HG02571 (cell line): Measurements from ENCODE around the gene RNF223.
"Not testable (repeated sequence)": the region's sequence is repeated elsewhere in the genome, so short reads cannot be mapped to it uniquely, and the experiment has no call there.

Experiments used
- ATAC-seq: cut with Tn5 transposase; IDR thresholded peaks from one replicate; pipeline ENCODE4 v1.9.1; 2021; ENCODE audit warnings: mild to moderate bottlenecking, moderate library complexity; ENCODE audit not compliant: unreplicated experiment

Gene RNF223

DNA sequence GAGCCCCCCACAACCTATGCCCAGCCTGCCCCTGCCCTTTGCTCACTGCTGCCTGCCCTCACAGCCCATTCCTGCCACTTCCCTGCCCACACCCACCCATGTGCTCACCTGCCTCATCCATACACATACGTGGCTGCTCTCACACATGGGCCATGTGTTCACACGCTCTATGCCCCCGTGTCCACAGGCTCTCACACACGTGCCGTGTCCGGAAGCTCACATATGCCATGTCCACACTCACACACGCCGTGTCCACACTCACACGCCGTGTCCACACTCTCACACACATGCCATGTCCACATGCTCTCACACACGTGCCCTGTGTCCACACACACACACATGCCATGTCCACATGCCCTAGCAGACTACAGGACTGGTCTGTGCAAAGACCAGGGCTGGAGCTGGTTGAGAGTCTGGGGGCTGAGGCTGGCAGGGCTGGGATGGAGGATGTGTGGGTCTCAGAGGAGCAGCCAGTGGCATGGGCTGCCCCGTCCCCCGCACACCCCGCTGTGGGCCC, 583 bp upstream of the RNF223 start:
- ATAC-seq = no peak

DNA sequence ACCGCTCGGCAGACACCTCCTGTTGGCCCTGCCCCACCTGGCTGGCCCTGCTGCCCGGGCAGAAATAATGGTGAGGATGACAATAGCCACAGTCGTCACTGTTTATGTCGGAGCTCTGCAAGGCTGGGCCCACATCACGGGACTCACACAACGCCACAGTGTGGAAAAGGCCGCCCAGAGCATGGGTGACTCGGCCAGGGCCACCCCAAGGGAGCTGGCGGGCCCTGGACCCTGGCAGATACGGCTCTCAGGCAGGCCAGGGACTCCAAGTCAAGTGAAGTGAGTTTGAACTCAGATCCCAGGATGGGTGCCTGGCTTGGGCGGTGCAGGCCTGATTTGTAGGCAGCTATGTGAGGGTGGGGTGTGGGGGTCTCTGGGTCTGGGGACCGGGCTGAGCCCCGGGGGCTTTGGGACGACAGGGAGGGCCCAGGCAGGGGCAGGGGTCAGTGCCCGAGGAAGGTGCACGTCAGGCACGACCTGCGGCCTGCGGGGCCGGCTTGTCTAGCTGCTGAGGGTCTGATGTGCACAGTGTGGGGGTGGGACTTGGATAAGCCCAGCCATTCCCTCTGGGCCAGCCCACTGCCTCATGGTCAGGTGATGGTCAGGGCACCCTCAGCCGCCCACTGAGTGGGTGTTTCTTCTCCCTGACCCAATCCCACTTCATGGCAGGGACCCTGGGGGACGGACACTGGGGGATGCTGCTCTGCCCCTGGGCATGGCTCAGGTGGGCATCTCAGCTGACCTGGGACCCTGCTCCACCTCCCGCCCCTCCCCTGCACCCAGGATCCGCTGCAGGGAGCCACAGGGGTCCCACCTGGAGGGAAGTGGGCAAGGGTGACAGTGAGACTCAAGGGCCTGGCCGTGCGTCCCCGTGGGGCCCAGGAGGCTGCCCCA, 1.0 kb downstream of the RNF223 start:
- ATAC-seq = no peak

DNA sequence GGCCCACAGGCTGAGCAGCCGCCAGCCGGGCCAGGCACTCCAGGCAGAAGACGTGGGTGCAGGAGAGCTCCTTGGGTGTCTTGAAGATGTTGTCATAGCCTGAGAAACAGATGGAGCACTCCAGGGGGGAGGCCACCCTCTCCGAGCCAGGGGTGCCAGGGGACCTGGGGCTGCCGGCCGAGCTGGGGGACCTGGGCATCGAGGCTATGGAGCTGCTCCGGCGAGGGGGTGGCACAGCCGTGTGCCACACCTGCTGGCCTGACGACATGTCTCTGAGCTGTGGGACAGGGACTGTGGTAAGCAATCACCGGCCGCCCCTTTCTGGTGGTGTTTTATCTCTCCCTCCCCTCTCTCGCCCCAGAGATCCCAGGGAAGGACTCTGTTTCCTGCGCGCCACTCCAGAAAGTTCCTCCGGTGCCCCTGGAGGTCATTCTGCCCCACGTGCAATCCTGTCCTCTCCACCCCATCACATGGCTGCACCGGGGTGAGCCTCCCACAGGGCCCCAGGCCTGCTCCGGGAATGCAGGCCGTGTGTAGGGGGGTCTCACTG, 1.7 kb downstream of the RNF223 start:
- no peak for ATAC-seq

DNA sequence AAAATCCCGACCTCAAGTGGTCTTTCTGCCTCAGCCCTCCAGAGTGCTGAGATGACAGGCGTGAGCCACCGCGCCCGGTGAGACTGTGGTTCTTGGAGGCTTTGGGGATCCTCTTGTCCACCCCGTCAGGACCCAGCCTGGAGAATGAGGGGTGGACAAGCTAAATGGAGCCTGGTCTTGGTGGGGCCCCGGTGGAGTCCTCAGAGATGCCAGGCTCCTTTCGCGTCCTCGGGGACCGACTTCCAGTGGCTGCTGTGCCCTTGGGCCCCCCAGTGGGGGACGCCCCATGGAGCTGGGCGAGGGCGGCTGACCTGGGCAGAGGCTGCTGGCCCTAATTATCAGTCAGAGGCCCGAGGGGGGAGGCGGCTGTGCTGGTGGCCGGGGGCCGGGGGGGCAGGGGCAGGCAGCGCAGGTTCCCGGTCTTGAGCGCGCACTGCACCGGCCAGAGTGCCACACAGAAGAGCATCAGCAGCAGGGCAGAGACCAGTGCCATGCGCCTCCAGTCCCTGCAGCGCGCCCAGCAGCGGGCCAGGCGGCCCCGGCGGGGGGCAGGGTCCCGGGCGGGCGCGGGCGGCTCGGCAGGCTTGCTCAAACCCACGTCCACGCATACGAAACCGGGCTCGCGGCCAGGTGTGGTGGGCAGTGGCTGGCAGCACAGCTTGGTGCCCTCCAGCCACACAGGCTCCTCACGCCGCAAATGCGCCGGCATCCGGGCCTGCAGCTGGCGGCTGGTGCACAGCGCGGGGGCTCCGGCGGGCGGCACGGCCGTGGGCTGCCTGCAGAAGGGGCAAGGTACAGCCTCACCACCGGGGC, 2.4 kb downstream of the RNF223 start:
- ATAC-seq = no peak

DNA sequence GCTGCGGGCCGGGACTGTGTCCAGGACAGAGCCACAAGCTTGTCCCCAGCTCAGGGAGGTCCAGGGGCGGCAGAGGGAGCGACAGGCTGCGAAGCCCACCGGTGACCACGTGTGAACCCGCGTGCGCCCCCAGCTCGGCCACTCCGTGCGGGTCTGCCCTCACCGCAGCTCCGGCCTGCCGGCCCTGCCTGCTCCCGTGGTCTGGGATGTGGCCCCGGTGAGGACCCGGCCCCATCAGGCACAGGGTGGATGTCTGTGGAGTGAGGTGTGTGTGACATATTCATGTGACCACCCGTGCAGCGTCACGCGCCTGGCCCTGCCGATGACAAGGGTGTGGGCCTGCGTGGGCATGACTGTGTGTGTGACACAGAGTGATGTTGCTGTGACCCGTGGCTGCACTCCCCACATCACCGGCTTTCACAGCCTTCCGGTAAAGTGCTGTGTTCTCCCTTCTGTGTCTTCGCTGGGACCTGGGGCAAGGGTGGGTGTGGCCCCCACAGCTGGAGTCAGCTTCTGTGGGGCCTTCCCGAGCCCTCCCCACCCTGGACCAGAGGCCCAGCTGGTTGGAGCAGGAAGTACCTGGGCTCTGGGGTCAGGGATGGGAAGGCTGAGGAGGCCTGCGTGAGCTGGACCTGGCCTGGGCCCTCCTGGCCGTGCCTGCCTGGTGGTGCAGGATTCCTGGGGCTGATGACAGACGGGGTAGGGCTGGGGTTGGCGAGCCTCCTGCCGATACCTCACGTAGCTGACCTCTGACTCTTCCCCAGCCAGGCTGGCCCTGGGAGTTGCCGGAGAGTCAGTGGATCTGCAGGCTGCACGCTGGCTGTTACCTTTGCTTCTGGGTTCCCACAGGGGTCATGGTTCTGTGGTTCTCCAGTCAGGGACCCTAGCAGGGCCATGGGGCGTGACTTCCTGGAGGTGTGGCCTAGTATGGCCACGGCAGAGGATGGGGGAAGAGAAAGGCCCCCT, 4.1 kb downstream of the RNF223 start:
- ATAC-seq = no peak

DNA sequence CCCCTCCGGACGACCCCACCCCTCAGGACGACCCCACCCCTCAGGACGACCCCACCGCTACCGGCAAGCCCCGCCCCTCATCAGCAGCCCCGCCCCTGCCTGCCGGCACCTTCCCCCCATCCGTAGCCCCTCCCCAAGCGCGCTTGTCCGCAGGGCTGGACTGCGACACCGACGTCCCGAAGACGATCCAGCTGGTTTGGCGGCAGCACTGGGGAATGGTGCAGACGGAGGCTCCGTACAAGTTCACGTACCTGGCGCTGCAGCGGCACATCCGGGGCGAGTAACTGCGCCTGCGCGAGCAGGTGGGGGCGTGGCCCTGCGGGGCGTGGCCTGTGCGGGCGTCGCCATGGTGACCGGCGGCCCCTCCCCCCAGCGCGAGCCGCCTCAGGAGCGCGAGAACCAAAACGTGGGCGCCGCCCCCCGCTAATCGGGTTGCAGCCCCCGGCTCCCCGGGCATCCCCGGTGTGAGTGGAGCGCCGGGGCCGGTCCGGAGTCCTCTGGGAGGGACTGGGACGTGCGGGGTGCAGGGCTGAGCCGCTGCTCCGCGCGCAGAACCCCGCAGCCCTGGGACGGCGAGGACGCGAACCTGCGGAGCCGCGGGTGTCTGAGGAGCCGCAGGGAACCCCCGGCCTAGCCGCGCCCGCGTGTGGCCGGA, 4.9 kb downstream of the RNF223 start:
- ATAC-seq = no peak

DNA sequence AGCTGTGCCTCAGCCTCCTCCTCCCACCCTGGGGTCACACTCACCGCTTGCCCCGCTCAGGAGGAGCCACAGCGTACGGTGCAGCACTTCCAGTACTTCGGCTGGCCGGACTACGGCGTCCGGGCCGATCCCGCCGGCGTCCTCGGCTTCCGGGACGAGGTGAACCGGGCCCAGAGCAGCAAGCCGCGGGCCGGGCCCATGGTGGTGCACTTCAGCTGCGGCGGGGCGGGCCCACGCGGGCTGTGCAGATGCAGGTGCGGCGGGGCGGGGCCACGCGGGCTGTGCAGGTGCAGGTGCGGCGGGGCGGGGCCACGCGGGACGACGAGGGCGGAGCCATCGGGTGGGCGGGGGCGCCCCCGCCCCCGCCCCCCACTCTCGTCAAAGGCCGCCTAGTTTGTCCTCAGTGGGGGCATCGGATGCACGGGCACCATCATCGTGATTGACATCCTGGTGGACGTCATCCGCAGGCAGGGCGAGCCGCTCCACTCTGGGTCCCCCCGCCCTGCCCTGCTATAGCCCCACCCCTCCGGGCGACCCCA, 5.5 kb downstream of the RNF223 start:
- ATAC-seq = no peak

DNA sequence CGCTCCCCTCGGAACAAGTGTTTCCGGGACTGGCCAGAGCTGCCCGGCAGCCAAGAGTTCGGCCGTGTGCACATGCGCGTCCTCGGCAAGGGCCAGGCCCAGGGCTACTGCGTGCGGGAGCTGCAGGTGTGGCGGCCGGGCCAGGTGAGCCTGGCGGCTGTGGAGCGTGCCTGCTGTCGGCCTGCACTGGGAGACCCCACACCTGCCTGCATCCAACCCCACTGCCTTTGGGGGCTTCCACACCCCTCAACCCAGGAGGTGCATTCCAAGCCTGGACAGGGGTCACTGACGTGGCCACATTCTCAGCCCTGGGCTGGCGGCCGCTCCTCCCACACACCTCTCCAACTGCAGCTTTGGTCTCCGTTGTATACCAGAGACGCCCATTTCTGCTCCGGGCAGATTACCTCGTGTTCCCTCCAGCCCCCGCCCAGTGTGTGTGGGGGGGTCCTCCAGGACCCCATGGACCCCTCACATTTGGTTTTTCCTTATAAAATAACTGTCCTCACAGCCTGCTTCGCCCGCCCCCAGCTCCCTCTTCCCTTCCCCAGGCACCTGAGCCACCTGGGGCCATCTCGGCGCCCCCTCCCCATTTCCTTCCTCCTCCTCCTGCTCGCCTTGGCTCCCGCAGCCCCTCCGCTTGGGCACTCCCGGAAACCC, 6.1 kb downstream of the RNF223 start:
- no peak for ATAC-seq

DNA sequence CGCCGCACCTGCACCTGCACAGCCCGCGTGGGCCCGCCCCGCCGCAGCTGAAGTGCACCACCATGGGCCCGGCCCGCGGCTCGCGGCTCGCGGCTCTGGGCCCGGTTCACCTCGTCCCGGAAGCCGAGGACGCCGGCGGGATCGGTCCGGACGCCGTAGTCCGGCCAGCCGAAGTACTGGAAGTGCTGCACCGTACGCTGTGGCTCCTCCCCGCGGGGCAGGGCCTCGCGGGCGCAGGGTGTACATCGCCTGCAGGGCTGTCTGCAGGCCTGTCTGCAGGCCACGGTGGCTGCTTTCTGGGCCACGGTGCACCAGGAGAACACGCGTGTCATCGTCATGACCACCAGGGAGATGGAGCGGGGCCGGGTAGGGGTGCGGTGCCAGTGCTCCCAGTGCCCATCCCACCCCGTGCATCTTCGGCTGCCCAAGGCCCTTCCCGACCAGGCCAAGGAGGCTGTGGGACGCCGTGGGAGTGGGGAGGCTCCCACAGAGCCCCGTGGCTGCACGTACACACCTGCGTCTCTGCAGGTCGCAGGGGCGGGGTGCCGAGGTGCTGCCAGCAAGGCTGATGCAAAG, 6.7 kb downstream of the RNF223 start:
- ATAC-seq = no peak

DNA sequence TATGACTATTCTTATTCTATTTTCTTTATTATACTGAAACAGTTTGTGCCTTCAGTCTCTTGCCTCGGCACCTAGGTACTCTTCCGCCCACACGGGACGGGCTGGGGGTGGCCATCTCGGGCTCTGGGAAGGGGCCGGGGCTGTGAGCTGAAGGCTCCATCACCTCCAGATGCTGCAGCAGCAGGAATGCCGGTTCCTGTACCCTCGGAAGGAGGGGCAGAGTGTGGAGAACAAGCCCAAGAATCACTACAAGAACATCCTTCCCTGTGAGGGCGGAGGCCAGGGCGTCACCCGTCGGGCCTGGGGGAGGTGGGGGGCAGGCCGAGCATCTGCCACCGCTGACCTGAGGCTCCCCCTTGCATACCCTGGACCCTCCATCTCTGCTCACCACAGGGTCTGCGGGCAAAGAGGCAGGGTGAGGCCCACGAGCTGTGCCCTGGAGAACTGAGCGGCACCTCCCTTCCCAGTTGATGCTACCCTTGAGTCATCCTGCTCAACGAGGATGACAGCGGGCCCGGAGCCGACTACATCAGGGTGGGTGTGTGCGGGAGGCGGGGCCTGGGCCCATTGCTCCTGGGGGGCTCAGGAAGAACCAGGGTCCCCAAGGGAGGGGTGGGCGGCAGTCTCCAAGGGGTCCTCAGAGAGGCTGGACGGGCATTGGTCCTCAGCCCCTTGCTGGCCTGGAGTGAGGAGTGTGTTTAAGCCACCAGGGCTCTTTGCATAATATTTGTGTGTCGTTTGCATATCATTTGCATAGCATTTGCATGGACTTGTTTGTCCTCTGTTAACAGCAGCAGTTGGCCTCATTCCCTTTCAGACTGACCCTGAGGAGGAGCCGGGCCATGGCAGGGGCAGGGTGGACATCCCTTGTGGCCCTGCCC, 7.5 kb downstream of the RNF223 start:
- ATAC-seq = no peak

DNA sequence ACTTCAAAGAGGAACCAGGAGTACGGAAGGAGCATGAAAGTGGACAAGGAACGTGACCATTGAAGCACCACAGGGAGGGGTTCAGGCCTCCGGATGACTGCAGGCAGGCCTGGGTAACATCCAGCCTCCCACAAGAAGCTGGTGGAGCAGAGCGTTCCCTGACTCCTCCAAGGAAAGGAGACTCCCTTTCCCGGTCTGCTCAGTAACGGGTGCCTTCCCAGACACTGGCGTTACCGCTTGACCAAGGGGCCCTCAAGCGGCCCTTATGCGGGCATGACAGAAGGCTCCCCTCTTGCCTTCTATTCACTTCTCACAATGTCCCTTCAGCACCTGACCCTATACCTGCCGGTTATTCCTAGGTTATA, 8.2 kb downstream of the RNF223 start:
- not testable (repeated sequence) for ATAC-seq

DNA sequence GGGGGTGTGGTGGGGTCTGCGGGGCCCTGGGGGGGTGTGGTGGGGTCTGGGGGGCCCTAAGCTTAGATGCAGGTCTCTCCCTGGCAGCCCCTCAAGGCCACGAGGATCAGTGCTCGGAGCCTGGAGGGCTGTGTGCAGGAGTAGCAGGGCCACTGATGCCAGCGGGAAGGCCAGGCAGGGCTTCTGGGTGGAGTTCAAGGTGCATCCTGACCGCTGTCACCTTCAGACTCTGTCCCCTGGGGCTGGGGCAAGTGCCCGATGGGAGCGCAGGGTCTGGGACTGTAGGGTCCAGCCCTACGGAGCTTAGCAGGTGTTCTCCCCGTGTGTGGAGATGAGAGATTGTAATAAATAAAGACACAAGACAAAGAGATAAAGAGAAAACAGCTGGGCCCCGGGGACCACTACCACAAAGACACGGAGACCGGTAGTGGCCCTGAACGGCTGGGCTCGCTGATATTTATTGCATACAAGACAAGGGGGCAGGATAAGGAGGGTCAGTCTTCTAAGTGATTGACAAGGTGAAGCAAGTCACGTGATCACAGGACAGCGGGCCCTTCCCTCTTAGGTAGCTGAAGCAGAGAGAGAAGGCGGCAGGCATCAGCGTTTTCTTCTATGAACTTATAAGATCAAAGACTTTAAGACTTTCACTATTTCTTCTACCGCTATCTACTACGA, 8.7 kb downstream of the RNF223 start:
- ATAC-seq = no peak

DNA sequence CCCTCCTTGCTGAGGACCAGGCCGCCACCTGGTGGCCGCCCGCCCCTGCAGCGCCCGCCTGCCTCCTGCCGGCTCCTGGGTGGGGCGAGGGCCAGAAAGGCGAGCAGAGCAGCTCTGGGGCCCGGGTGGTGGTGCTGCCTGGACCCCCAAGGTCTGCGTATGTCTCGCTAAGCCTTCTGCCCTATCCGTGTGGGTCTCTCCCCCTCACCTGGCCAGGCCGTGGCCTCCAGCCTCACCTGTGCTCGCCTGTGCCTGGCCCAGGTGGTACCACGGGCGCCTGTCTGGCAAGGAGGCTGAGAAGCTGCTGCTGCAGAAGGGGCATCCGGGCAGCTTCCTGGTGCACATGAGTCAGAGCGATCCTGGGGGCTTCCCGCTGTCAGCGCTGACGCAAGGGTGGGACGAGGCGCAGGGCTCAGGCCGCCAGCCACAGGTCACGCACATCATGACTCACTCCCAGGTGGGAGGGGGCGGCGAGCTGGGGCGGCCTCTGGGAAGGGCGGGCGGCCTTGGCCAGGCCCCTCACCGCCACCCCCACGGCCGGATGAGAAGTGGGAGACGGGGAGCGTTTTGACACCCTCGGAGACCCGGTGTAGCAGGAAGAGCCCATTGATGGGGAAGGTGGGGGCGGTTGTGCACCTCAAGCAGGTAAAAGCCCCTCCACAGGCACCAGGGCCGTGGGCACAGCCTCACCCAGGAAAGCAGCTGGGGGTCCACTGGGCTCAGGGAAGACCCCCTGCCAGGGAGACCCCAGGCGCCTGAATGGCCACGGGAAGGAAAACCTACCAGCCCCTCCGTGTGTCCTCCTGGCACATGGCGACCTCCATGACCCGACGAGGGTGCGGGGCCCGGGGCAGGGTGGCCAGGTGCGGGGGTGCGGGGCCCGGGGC, 9.9 kb downstream of the RNF223 start:
- peak; percentile 48 for ATAC-seq

DNA sequence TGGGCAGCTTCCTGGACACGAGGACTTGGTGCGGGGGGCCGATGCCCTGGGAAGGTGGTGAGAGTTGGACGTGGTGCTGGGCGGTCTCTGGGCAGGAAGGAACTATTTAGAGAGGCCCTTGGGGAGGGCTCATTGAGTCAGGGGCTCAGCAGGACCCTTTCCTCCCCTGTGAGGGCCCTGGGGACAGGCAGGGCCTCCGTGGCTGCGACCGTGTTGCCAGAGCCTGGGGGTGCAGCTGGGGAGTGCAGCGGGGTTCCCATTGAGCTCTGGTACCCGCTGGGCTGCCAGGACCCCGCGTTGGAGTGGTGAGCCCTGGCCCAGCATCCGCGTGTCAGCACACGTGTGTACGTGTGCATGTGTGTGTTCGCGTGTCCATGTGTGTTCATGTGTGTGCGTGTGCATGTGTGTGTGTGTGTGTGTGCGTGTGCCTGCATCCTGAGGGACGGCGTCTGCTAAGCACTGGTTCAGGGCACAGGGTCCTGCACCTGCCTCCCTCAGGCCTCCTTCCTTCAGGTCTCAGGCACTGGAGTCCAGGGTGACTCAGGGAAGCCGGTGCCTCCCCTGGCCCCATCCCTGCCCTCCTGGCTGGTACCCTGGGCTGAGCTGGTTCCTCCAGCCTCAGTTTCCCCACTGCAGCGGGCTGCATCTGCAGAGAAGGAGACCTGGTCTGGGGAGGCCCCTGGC, 10.7 kb downstream of the RNF223 start:
- no peak for ATAC-seq

DNA sequence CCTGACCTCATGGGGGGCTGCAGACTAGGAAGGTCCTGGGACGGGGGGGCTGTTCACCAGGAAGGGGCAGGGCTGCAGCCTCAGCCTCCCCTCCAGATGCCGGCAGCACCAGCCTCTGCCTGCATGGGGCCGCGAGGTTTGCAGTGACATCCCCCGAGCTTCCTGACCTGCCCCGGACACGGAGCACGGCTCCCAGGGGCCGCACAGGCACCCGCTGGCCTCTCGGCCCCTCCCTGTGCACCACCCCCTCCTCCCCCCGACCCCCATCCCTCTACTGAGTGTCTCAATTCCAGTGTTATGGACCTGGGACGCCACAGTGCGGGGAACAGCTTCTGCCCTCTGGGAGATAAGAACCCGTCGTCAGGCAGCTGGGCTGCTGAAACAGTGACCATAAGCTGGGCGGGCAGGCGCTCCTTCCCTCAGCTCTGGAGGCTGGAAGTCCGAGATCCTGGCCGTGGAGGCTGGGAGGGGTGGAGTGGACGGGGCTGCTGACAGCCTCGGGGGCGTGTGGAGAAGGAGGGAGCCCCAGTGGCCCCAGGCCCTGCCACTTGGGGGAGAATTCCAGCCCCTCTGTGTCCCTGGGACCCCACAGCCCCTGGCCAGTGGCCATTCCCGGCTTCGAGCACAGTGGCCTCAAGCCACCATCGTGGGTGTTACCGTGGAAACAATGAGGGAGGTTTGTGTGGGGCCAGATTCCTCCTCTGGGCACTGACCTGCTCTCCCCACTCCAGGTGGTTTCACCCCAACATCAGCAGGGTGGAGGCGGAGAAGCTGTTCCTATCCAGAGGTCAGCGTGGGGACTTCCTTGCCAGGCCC, 11.6 kb downstream of the RNF223 start:
- no peak for ATAC-seq
